ENCODE data around the gene IL1R2.
"Not testable (repeated sequence)": the region's sequence is repeated elsewhere in the genome, so short reads cannot be mapped to it uniquely, and the experiment has no call there.

IL1R2 gene

GRCh38 chr2:102066554-102066953, 74.8 kb downstream of the IL1R2 start:
- TF ChIP-seq, protein P1, sequence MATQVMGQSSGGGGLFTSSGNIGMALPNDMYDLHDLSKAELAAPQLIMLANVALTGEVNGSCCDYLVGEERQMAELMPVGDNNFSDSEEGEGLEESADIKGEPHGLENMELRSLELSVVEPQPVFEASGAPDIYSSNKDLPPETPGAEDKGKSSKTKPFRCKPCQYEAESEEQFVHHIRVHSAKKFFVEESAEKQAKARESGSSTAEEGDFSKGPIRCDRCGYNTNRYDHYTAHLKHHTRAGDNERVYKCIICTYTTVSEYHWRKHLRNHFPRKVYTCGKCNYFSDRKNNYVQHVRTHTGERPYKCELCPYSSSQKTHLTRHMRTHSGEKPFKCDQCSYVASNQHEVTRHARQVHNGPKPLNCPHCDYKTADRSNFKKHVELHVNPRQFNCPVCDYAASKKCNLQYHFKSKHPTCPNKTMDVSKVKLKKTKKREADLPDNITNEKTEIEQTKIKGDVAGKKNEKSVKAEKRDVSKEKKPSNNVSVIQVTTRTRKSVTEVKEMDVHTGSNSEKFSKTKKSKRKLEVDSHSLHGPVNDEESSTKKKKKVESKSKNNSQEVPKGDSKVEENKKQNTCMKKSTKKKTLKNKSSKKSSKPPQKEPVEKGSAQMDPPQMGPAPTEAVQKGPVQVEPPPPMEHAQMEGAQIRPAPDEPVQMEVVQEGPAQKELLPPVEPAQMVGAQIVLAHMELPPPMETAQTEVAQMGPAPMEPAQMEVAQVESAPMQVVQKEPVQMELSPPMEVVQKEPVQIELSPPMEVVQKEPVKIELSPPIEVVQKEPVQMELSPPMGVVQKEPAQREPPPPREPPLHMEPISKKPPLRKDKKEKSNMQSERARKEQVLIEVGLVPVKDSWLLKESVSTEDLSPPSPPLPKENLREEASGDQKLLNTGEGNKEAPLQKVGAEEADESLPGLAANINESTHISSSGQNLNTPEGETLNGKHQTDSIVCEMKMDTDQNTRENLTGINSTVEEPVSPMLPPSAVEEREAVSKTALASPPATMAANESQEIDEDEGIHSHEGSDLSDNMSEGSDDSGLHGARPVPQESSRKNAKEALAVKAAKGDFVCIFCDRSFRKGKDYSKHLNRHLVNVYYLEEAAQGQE (IDR thresholded peaks at IDR 0.05; ENCODE audit: insufficient replicate concordance, low read depth) = no peak
- H3K4me3 ChIP-seq (replicated peaks; ENCODE audit: insufficient read depth, low read length) = no peak overlapping the region

GRCh38 chr2:102068126-102068525, 76.4 kb downstream of the IL1R2 start:
- H3K27ac ChIP-seq (replicated peaks); DNase-seq (ENCODE audit: low read depth in 1 of 2, low spot score in 1 of 2); H3K4me3 ChIP-seq (replicated peaks; ENCODE audit: insufficient read depth, low read length); H3K27me3 ChIP-seq (ENCODE audit: insufficient read depth, poor library complexity, severe bottlenecking): not testable (repeated sequence)

More at GRCh38 chr2:102066554-102066953, 74.8 kb downstream of the IL1R2 start:
- Histone ChIP-seq H3K27ac (replicated peaks) (peak overlapping the region; percentile 39), H3K27me3 (ENCODE audit: insufficient read depth, poor library complexity, severe bottlenecking) (no peaks in the 10 kb centered on the region)
- DNase-seq (ENCODE audit: low read depth in 1 of 2, low spot score in 1 of 2) = no peak

DNA sequence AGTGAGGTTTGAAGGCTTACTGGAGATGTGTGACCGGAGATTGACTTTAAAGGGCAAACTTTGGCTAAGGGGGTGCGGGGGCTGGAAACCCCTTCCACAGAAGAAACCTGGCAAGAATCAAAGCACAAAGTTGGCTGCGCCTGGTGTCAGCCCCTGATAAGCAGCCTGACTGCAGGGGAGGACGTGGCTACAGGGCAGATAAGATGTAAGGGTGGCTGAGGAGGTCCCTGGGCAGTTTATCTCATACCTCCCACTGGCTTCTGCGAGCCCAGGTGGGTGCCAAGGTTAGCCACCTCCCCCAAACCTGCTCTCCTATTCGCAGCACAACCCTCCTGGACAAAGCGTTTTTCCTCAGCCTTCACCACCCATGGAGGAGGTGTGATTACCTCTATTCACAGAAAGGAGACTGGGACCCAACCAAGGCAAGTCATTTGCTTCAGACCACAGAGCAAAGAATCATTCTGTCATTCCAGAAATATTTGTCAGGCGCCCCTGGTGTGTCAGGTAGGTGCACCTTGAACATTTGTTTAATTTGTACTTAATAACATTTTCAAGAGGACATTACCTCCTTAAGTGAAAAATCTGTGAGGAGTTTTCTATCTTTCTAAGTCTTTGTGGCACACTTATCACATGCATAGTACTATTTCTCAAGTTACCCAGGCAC, 77.7 kb downstream of the IL1R2 start:
- Histone ChIP-seq H3K27me3 (ENCODE audit: insufficient read depth, poor library complexity, severe bottlenecking) (no peaks in the 10 kb centered on the region), H3K4me3 (replicated peaks; ENCODE audit: insufficient read depth, low read length) (no peak overlapping the region), H3K27ac (replicated peaks) (no peak overlapping the region)
- no peak for DNase-seq (ENCODE audit: low read depth in 1 of 2, low spot score in 1 of 2)
- TF ChIP-seq, protein P2, sequence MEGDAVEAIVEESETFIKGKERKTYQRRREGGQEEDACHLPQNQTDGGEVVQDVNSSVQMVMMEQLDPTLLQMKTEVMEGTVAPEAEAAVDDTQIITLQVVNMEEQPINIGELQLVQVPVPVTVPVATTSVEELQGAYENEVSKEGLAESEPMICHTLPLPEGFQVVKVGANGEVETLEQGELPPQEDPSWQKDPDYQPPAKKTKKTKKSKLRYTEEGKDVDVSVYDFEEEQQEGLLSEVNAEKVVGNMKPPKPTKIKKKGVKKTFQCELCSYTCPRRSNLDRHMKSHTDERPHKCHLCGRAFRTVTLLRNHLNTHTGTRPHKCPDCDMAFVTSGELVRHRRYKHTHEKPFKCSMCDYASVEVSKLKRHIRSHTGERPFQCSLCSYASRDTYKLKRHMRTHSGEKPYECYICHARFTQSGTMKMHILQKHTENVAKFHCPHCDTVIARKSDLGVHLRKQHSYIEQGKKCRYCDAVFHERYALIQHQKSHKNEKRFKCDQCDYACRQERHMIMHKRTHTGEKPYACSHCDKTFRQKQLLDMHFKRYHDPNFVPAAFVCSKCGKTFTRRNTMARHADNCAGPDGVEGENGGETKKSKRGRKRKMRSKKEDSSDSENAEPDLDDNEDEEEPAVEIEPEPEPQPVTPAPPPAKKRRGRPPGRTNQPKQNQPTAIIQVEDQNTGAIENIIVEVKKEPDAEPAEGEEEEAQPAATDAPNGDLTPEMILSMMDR (IDR thresholded peaks at IDR 0.05; ENCODE audit: insufficient read depth, low read length) = no peak
- no peak for TF ChIP-seq SPI1 (IDR thresholded peaks at IDR 0.05; ENCODE audit: borderline replicate concordance, low read depth)
- TF ChIP-seq GABPA (IDR thresholded peaks at IDR 0.05; ENCODE audit: low read depth) = no peak

- no peak overlapping the region for H3K27ac ChIP-seq (replicated peaks)
- H3K4me3 ChIP-seq (replicated peaks; ENCODE audit: insufficient read depth, low read length) = no peak overlapping the region
- no peak for DNase-seq (ENCODE audit: low read depth in 1 of 2, low spot score in 1 of 2)
- no peaks in the 10 kb centered on the region for H3K27me3 ChIP-seq (ENCODE audit: insufficient read depth, poor library complexity, severe bottlenecking)
- TF ChIP-seq GABPA (IDR thresholded peaks at IDR 0.05; ENCODE audit: low read depth) (no peak), POLR2AphosphoS5 (IDR thresholded peaks at IDR 0.05; ENCODE audit: low read depth) (no peak), SPI1 (IDR thresholded peaks at IDR 0.05; ENCODE audit: borderline replicate concordance, low read depth) (no peak)
- TF ChIP-seq, protein P1 (IDR thresholded peaks at IDR 0.05; ENCODE audit: insufficient replicate concordance, low read depth) = no peak
- TF ChIP-seq, protein P2 (IDR thresholded peaks at IDR 0.05; ENCODE audit: insufficient read depth, low read length) = no peak
These were observed 78.4 kb downstream of the IL1R2 start for GRCh38 chr2:102070058-102070642.

- no peak for DNase-seq (ENCODE audit: low read depth in 1 of 2, low spot score in 1 of 2)
- Histone ChIP-seq H3K27ac (replicated peaks) (no peak overlapping the region), H3K27me3 (ENCODE audit: insufficient read depth, poor library complexity, severe bottlenecking) (no peaks in the 10 kb centered on the region), H3K4me3 (replicated peaks; ENCODE audit: insufficient read depth, low read length) (no peak overlapping the region)
- TF ChIP-seq, protein P2 (IDR thresholded peaks at IDR 0.05; ENCODE audit: insufficient read depth, low read length) = no peak
- no peak for TF ChIP-seq GABPA (IDR thresholded peaks at IDR 0.05; ENCODE audit: low read depth)
These were observed 81.0 kb downstream of the IL1R2 start for GRCh38 chr2:102072741-102073140.

Measured in HL-60 (cell line).